Measurements from ENCODE around the gene KIF16B.
A peak's percentile ranks its signal among the peaks of the same experiment; 100 is the strongest.
"Not testable (repeated sequence)": the region's sequence is repeated elsewhere in the genome, so short reads cannot be mapped to it uniquely, and the experiment has no call there.

The KIF16B gene

GRCh38 chr20:16588241-16588640, 15.0 kb upstream of the KIF16B start:
- no peak for DNase-seq

DNA sequence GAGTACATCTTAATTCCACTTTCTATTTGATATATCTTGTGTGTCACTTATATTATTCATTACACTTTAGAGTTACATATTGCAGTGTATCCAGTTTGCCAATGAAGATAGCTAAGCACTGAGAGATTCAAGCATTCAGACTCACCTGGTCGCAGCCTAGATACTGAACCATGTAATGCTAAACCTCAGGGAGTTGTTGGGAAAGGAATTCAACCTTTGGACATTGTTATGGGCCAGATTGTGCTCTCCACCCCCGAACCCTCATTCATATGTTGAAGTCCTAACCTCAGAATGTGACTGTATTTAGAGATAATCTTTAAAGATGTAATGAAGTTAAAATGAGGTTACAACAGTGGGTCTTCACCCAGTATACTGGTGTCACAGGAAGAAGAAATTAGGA, 13.8 kb upstream of the KIF16B start:
- DNase-seq = no peak

- no peak for DNase-seq
Measured at GRCh38 chr20:16583474-16583873, 10.2 kb upstream of the KIF16B start.

GRCh38 chr20:16581241-16581640, 8.0 kb upstream of the KIF16B start:
- DNase-seq = no peak

DNA sequence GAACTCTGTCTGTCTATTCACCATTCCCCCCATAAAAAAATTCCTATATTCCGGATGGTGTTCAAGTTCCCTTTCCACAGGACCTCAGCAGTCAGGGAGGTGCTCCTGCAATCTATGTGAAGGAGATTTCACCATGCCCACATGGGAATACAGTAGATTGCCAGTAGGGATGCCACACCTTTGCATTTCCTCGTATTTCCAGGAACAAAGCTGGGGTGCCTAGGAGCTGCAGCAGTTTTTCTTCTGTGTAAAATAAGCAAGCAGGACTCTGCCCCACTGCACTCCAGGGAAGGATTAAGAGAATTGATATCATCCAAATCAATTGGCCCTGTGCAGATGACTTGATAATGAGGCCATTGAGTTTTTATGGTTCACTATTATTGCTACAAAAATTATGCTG, 7.4 kb upstream of the KIF16B start:
- DNase-seq = no peak

DNA sequence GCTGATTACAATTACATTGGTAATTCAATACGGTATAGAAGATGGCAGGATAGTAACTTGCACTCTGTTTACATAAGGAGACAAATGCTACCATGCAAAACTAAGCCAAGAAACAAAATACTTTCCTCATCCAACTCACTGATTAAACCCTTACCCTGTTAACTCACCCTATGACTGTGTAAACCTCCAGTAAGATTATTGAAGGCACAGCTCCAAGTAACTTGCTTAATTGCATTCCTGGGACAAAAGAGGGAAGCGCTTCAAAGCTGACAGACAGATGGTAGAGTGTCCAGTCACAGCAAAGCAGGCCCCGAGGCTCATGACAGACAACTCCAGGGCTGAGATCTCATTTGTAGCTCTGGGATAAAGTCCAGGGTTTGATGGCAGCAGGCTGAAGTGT, 6.9 kb upstream of the KIF16B start:
- DNase-seq = no peak

DNA sequence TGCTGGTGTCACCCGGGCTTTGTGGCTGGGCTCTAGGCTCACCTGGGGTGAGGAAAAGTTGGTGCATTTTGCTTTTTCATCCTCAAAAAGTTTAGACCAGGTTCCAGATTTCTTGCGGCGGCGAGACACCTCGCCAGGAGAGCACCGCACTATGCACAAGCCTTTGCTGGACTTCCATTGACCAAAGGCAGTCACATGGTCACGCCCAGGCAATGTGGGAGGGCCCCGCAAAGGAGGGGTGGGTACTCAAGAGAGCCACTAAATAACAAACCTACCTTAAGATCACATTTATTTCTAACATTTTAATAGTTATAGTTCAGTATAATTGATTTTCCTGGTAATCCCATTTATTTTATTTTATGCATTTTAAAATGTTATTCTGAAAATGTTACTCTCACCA, 3.0 kb upstream of the KIF16B start:
- DNase-seq = no peak

GRCh38 chr20:16575390-16576140, 2.3 kb upstream of the KIF16B start:
- DNase-seq = peak in 3 of 14 donors; percentile 11 to 56 (median 22)

DNA sequence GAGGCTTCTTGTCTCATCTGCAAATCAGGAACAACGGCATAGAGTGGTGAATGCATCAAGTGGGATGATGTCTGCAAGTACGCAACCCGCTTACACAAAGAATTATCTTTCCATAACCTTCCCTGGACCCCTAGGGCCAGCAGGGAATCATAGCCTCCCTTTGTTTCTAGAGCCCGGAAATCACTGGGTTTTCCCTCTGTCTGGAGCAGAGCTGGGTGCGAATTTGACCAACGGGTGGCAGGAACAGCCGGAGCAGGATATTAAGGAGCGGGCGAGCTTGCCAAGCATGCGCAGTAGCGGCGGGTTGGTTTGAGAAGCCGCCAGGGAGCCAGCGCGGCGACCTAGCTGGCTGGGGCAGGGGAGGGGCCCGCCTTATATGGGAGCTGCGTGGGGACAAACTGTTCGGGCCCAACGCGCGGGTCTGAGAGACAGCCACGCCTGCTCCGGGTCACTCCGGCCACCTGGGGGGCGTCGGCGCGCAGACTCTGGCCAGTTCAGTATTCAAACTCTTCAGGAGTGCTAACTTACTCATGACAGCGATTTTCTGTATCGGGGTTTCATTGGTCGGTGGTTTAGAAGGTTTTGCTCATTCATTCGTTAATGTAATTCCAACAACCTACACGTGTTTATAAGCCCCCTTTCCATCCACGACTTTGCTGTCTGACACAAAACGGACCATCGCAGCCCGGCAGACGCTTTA, 1.6 kb upstream of the KIF16B start:
- DNase-seq = peak in 13 of 14 donors; percentile 13 to 90 (median 81)

GRCh38 chr20:16571333-16571732, 1.9 kb downstream of the KIF16B start:
- peak in 1 of 14 donors; percentile 4 for DNase-seq

DNA sequence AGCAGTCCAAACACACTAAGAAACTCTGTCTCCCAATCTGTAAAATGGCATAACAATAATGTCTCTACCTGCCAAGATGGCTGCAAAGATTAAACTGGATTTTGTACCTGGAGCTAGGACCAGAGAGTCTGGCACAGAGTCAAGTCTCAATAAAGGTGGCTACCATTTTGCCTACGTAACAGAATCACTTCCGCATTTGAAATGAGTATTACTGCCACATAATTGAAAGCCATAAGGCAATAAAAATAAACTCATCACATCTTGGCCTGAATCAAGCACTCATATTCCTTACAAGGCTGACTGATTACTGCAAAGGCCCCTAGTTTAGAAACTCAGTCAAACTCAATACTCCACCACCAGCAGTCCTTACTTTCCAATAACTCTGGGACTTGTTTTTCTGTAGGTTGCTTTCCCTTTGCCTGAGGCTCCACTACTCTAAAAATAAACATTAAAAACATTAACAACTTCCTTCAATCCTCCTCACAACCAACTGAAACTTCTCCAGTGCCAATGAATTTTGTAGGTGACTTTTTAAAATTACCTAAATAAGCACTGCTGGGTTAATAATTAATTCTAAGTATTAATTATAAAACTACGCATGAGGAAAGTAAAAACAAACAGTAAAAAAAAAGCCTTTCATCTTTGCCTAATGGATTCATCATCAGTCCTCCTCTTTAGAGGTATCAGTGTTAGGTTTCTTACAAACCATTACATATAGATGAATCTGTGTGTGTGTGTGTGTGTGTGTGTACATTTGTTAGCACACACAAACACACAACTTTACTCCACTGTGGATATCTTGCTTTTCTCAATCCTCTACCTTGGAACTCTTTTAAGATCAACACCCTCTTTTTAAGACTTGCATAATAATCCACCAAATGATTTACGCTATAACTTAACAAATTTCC, 3.7 kb downstream of the KIF16B start:
- DNase-seq = no peak

GRCh38 chr20:16566080-16566479, 7.2 kb downstream of the KIF16B start:
- no peak for DNase-seq

- DNase-seq = not testable (repeated sequence)
Measured at GRCh38 chr20:16564079-16564478, 9.2 kb downstream of the KIF16B start.

- DNase-seq = no peak
Measured at GRCh38 chr20:16563066-16563806, 10.0 kb downstream of the KIF16B start.

GRCh38 chr20:16562259-16562658, 11.0 kb downstream of the KIF16B start:
- DNase-seq = no peak

- DNase-seq = no peak
Measured at GRCh38 chr20:16560661-16561060, 12.6 kb downstream of the KIF16B start.

DNA sequence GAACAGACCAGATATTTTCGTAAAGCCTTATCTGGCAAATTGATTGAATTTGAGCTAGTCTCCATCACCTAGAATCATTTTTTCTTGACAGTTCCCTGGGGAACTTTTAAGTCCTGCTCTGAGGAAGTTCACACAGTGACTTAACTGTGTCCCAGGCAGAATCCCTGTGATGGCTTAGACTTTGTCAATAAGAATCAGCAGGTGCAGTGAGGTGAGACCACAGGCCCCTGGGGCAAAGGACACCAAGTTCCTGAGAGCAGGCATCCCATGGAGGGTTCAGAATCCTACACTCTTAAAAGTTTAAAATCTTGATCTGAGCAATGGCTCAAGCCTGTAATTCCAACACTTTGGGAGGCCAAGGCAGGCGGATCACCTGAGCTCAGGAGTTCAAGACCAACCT, 13.0 kb downstream of the KIF16B start:
- DNase-seq = no peak

GRCh38 chr20:16556301-16556700, 16.9 kb downstream of the KIF16B start:
- DNase-seq = no peak

GRCh38 chr20:16555754-16556153, 17.5 kb downstream of the KIF16B start:
- no peak for DNase-seq

DNA sequence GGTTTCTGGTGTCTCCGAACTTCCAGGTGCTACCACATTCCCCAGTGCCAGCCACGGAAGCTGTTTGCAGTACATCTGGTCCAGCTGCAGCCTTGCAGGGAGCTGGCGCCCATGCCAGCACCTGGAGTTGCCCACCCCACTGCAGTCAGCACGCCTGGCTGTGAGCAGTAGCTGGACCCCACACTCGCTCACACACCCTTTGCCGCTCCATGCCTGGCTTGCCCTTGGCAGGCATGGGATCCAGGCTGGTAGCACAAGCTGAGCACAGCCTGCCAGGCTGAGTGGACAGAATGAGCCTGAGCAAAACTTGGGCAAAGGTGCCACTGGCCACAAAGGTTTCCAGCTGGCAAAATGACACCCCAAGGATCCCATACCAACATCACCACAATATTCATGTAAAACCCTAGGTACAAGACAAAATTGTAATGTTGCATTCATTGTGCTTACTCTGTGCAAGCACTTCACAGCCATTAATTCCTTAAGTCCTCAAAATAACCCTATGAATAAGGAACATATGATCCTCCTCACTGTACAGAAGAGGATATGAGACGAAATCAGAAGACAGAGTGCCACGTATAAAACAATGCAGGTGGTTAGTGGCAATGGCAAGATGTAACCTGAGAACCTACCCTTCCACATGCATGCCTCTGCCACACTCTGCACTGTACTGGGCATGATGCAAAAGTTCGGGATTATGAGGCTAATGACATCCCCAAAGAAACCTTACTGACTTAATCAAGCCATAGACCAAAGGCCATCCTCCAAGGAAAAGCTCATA, 18.3 kb downstream of the KIF16B start:
- no peak for DNase-seq

DNA sequence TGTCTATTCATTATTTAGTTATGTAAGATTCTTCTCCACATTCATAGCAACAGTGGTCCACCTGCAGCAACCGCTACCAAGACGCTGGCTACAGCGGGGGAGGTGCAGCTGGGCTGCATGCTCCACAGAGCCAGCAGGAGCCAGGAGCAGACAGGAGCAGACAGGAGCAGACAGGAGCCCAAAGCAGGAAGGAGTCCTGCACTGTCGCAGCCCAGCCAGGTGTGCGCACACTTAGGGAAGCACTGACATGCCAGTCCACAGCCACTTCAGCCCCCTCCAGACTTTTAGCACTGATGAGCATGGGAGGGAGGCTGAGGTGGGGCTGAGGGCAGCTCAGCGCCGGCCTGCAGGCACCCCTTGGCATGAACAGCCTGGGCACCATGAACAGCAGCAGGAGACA, 19.6 kb downstream of the KIF16B start:
- no peak for DNase-seq

DNA sequence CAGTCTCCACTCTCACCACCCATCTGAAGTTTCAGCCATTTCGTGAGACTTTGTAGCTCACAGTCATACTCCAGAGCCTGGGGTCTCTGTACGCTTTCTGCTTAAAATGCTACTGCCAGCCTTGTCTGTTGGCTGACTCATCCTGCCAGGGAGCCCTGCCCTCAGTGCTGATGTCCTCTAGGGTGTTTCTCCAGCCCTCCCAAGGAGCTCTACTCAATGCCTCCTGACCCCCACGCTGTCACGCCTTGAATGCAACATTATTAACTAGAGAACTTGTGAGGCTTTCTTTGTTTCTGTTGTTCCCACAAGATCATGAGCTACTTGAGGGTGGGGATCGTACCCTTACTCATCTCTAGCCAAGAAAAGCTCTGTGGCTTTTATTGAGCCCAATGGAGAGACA, 20.1 kb downstream of the KIF16B start:
- DNase-seq = no peak

Data from C1 segment of cervical spinal cord (tissue), 14 donors.